Lower leg skin (tissue), 4 donors: Measurements from ENCODE around the gene OR4K2. TPM values are rescaled to one million over a fixed set of nuclear protein-coding genes. Genes with fewer than 3 reads are reported as not detected.

Experiments used
- DNase-seq, 2 donors: peaks; one replicate each; pipeline ENCODE4 v3.0.0-alpha.2; 2019; ENCODE audit warnings: low spot score in 2 of 2
- H3K4me3 ChIP-seq: fragments of 200-600 bp; sonication (generic); 2 replicates; pipeline ENCODE4 v1.5.1; 2017; ENCODE audit warnings: mild to moderate bottlenecking, low read depth; ENCODE audit not compliant: poor library complexity, severe bottlenecking
- CTCF ChIP-seq, 3 donors: fragments of 450-650 bp; IDR thresholded peaks; one replicate each; pipeline ENCODE4 v1.5.1; 2016; ENCODE audit warnings: antibody characterized with exemption in 3 of 3, mild to moderate bottlenecking in 3 of 3, moderate library complexity in 2 of 3
- POLR2A ChIP-seq, 2 donors: fragments of 450-650 bp; IDR thresholded peaks; one replicate each; pipeline ENCODE4 v1.6.1; 2016 to 2017; ENCODE audit warnings: antibody characterized with exemption in 2 of 2, mild to moderate bottlenecking in 1 of 2, moderate library complexity in 1 of 2
- WGBS, 2 donors: methylation state at CpG; one replicate each; pipeline ENCODE4 v1.1.5; 2018; 5-methylcytosine and 5-hydroxymethylcytosine counted together
- intact Hi-C: fragments of 100-400 bp; cut with DNase I; formaldehyde crosslinking; loops from one replicate; pipeline ENCODE4 v1.15.0; 2023; ENCODE audit warnings: low total_unique reads
- total RNA-seq, 4 donors: library from RNA; depleted of rRNA; stranded (reverse); fragments of >200 nt; gene quantifications; one replicate each; pipeline ENCODE4 v1.1.0, GENCODE V29; 2016

The OR4K2 gene
- total RNA-seq, 4 donors from 2014 or later, result not detected

GRCh38 chr14:19930617-19931016, 55.7 kb downstream of the OR4K2 start, which contains the start of gene OR4K1:
OR4K1 (plus strand) TSS chr14:19930917; CDS start chr14:19935667, 4,750 bp downstream.
- 62 to 63% methylated on average over 3 of the region's 3 CpGs for WGBS, 2 donors
- TF ChIP-seq POLR2A (IDR thresholded peaks at IDR 0.05) (no peak), CTCF (IDR thresholded peaks at IDR 0.05) (no peak)
- intact Hi-C loops, result no loop called here
- H3K4me3 ChIP-seq, result no peak within 1 kb of the TSS
- no peak for DNase-seq

Other genes starting within 250 kb of the OR4K2 start
- not detected for gene OR11H2, start 161.3 kb upstream of the OR4K2 start, total RNA-seq
- not detected for gene OR4Q3, start 131.6 kb upstream of the OR4K2 start, total RNA-seq
- not detected for gene OR4M1, start 101.6 kb upstream of the OR4K2 start, total RNA-seq
- gene OR4N2, start 71.4 kb upstream of the OR4K2 start, total RNA-seq, result not detected
- gene OR4K5, start 45.5 kb downstream of the OR4K2 start, total RNA-seq, result not detected
- gene OR4K1, start 55.8 kb downstream of the OR4K2 start, total RNA-seq, result not detected
- not detected for gene OR4K15, start 100.4 kb downstream of the OR4K2 start, total RNA-seq
- gene OR4Q2, start 127.0 kb downstream of the OR4K2 start, total RNA-seq, result not detected
- gene OR4K14, start 144.2 kb downstream of the OR4K2 start, total RNA-seq, result not detected
- gene OR4K13, start 160.9 kb downstream of the OR4K2 start, total RNA-seq, result not detected
- gene OR4L1, start 184.9 kb downstream of the OR4K2 start, total RNA-seq, result not detected
- gene OR4K17, start 235.6 kb downstream of the OR4K2 start, total RNA-seq, result not detected